Loucy (cell line): ENCODE measurements around the gene USHBP1.

ENCODE experiments used
- EZH2phosphoT487 ChIP-seq: fragments of 200-600 bp; IDR thresholded peaks from 2 replicates; pipeline ENCODE4 v1.6.1; 2018; ENCODE audit warnings: antibody characterized with exemption, mild to moderate bottlenecking, moderate library complexity, borderline replicate concordance
- TF ChIP-seq, protein P1 (sequence below): fragments of 200-600 bp; sonication (generic); conservative IDR thresholded peaks from 2 replicates; pipeline ENCODE4 v1.5.1; 2014; ENCODE audit warnings: mild to moderate bottlenecking, antibody characterized with exemption, low read length

DNA sequence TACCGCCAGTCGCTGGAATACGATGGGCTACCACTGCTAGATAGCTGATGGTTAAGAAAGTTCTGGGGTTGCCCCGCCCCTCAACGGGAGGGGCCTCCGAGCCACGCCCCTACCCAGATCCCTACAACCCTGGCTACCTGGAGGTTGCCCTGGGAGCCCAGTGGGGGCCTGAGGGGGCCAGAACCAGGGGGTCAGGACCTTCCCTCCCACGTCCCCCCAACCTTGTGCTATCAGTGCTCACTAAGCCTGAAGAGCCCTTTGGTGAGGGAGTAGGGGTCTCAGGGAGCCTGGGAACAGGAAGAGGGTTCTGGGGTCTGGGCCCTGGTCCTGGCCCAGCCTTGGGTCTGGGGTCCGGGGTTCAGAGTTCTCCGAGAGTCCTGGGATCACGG lies 29.6 kb downstream of the USHBP1 start:
- TF ChIP-seq, protein P1, sequence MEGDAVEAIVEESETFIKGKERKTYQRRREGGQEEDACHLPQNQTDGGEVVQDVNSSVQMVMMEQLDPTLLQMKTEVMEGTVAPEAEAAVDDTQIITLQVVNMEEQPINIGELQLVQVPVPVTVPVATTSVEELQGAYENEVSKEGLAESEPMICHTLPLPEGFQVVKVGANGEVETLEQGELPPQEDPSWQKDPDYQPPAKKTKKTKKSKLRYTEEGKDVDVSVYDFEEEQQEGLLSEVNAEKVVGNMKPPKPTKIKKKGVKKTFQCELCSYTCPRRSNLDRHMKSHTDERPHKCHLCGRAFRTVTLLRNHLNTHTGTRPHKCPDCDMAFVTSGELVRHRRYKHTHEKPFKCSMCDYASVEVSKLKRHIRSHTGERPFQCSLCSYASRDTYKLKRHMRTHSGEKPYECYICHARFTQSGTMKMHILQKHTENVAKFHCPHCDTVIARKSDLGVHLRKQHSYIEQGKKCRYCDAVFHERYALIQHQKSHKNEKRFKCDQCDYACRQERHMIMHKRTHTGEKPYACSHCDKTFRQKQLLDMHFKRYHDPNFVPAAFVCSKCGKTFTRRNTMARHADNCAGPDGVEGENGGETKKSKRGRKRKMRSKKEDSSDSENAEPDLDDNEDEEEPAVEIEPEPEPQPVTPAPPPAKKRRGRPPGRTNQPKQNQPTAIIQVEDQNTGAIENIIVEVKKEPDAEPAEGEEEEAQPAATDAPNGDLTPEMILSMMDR: no peak
- TF ChIP-seq EZH2phosphoT487: no peak
